ENCODE measurements around the gene LDLRAP1. TPM values are rescaled to one million over a fixed set of nuclear protein-coding genes. Genes with fewer than 3 reads are reported as not detected.
A peak's percentile ranks its signal among the peaks of the same experiment; 100 is the strongest.

Gene LDLRAP1
- total and polyA plus RNA-seq, 2 donors (not counting 3 experiments of a cell fraction or from before 2014, with no cell fraction given) = 23.1 to 24.7 TPM

- DNase-seq (ENCODE audit: low read depth, low spot score) = peak; percentile 57
- Histone ChIP-seq H3K4me3 (replicated peaks in 1 of 3; ENCODE audit: insufficient read depth in 1 of 3, low read depth in 1 of 3, low read length in 3 of 3) (no peak overlapping the region), H3K9me3 (replicated peaks; ENCODE audit: control insufficient read depth, insufficient read depth, low read length) (no peaks in the 10 kb centered on the region), H3K79me2 (ENCODE audit: control insufficient read depth, insufficient read depth, low read length) (no peaks in the 10 kb centered on the region), H2AFZ (ENCODE audit: low read depth, low read length) (peak overlapping the region; percentile 82), H3K36me3 (ENCODE audit: control insufficient read depth in 2 of 2, extremely low read depth in 1 of 2, insufficient read depth in 2 of 2, low read length in 2 of 2) (no peaks in the 10 kb centered on the region), H3K27ac (ENCODE audit: insufficient read depth, low read depth, low read length) (no peak overlapping the region), H3K4me2 (ENCODE audit: insufficient read depth, low read length) (no peak overlapping the region), H3K9me1 (replicated peaks; ENCODE audit: control insufficient read depth, extremely low read depth, insufficient read depth, low read length) (no peaks in the 10 kb centered on the region), H4K20me1 (replicated peaks; ENCODE audit: control insufficient read depth, extremely low read depth, insufficient read depth, low read length) (no peaks in the 10 kb centered on the region), H3K4me1 (ENCODE audit: control insufficient read depth, extremely low read depth, insufficient read depth, low read length) (no peaks in the 10 kb centered on the region), H3K27me3 (ENCODE audit: control insufficient read depth in 2 of 2, insufficient read depth in 2 of 2, low read length in 2 of 2) (peaks cover 0 to 2% of the 10 kb centered on the region in 2 experiments), H3K9ac (replicated peaks; ENCODE audit: extremely low read depth, insufficient read depth, low read length) (no peak overlapping the region)
- TF ChIP-seq CTCF (IDR thresholded peaks at IDR 0.05; ENCODE audit: extremely low read depth in 1 of 2, insufficient read depth in 1 of 2, low read depth in 1 of 2, low read length in 2 of 2) = peak; percentile 61 to 67
- no peak for TF ChIP-seq POLR2AphosphoS5 (IDR thresholded peaks at IDR 0.05; ENCODE audit: insufficient read depth, low read depth, low read length)
- TF ChIP-seq FOS (IDR thresholded peaks at IDR 0.05; ENCODE audit: borderline replicate concordance, insufficient read depth, low read length) = no peak
- TF ChIP-seq MYC (IDR thresholded peaks at IDR 0.05; ENCODE audit: low read depth, low read length) = no peak
- no TSS peak for BruUV-seq (replicated peaks)
- CTCF ChIA-PET = interaction anchor here (0.7 to 3.4 kb wide), 23 partner anchors 10 to 290 kb away, joined by 3 to 20 read pairs (median 4); no protein-coding TSS in a partner anchor
- POLR2A ChIA-PET = no interaction called here
- FAIRE-seq = peak; percentile 87
- intact Hi-C loops (cut with micrococcal nuclease) = loop anchor here (2.0 to 5.0 kb wide), 3 partner anchors 118 to 273 kb away; partner anchors contain the start of gene RSRP1
- dilution Hi-C loops (cut with MboI; ENCODE audit: extremely low pct_ligation_motif_present, low sequenced_read_pairs) = no loop called here
Observed at GRCh38 chr1:25520446-25521061, 22.9 kb upstream of the LDLRAP1 start.

All from endothelial cell of umbilical vein (primary cell).